SW480 (cell line): ENCODE data around the gene ANTXR1.
"Not testable (repeated sequence)": the region's sequence is repeated elsewhere in the genome, so short reads cannot be mapped to it uniquely, and the experiment has no call there.

ENCODE experiments used
- DNase-seq: peaks from one replicate; pipeline ENCODE4 v3.0.0-alpha.2; 2016; ENCODE audit warnings: low spot score

Gene ANTXR1

DNA sequence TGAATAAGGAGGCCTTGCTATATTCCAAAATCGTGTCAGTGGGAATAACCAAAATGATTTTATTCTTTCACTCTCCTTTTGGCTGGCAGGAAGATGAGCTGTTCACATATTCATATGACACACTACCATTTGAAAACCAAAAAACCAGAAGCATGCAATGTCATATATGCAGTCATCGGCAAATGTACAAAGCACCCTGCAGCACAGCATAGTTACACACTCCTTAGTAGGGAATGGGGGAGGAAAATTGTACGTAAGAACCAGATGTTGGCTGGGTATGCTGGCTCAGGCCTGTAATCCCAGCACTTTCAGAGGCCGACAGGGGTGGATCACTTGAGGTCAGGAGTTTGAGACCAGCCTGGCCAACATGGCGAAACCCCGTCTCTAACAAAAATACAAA, 197.4 kb downstream of the ANTXR1 start:
- no peak for DNase-seq

- DNase-seq = no peak
Measured at GRCh38 chr2:69211048-69211447, 198.1 kb downstream of the ANTXR1 start.

DNA sequence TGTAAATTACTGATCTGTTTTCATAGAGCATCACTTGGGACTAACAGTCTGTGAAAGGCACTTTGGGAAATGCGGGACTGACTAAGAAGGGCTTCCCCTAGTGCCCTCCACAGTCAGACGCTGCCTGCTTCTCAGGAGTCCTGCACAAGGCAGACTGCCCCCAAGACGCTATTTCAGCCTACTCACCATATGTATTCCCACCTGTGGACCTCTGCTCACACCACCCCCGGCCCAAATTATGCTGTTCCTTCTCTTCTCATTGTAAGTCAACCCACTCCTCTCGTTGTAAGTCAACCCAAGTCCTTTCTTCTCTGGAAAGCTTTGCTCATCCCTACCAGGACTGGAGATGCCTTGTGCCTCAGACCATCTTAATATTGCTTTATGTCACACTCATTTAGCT, 198.7 kb downstream of the ANTXR1 start:
- no peak for DNase-seq

GRCh38 chr2:69212238-69213028, 199.5 kb downstream of the ANTXR1 start:
- no peak for DNase-seq

DNA sequence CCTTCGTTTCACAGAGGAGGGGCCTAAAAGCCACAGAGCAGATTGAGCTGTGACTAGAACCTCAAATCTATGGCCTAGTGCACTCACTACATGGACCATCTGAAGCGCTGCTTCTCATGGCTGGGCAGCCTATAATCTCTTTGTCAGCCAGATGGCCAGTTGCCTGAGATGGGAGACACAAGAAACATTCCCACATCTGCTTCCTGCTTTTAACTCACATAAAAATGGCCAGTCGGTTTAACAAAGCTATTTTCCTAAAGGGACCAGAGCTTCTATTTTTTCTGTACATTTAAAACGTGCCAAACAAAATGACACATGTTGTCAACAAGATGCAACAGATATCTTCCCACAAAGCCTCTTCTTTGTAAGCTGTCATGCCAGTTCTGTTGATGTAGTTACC, 200.2 kb downstream of the ANTXR1 start:
- DNase-seq = no peak

DNA sequence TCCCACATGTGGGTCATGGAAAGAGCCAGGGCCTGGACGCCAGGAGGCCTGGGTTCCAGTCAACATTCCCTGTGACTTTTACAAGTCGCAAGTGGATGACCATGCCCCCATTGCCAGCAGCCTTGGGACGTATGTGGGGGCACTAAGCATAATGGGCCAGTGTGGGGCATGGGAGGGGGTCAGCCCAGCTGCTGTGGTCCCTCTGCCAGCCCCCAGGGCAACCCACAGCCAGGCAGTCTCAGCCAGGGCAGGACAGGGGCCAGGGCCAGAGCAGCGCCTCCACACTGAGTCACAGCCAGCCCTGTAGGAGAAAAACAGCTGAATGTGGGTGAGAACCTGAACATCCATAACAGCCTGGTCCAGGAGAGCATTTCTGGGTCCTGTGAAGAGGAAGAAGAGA, 200.8 kb downstream of the ANTXR1 start:
- DNase-seq = no peak

DNA sequence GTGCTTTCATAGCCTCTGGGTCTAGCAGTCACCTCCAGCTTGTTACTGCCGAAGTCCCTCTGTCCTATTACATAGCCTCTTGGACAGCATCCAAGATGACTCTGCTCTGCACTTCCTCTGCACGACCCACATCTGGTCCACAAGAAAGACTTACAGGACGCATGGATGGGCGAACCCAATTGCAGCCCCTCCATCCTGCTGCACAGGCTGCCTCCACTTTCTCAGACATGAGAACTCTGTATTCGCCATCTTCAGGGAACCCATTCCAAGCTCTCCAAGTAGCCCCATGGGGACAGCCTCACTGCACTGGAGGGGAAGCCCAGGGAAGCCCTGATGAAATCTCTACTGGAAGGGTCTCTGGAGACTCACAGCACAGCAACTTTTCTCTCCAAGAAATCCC, 201.9 kb downstream of the ANTXR1 start:
- DNase-seq = no peak

DNA sequence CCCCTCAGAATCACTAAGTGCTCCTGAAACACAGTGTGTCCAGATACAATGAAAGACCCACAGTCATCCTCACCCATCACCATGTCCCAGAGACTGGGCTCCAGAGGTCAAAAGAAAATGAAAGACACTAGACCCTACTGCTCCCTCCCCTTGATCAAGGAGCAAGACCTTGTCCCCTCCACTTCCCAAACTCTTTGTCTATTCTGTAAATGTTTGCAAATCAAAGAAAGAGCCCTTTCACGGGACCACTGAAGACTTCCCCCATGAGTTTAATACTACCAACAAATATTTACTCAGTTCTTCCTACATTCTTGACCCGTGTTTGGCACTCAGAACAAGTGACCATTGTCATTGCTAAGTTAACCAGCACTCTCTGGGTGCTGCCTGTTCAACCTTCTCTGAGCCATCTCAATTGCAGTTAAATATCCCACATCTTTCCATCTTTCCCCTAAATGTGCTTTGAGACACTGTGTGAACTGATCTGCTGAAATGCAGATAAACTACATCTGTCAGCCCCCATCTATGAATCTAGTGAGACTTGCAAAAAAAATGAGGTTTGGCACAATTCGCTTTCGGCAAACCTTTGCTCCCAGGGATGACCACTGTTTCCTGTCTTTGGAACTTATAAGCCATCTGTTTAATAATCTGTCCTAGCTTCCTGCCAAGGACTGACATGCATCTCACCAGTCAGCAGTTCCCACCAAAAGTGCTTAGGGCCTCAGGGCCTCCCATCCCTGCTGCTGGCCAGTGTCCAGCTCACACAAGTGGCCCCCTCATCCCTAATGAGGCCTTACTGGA, 203.8 kb downstream of the ANTXR1 start:
- no peak for DNase-seq

GRCh38 chr2:69217333-69218080, 204.5 kb downstream of the ANTXR1 start:
- no peak for DNase-seq

GRCh38 chr2:69221512-69221911, 208.5 kb downstream of the ANTXR1 start:
- DNase-seq = no peak

DNA sequence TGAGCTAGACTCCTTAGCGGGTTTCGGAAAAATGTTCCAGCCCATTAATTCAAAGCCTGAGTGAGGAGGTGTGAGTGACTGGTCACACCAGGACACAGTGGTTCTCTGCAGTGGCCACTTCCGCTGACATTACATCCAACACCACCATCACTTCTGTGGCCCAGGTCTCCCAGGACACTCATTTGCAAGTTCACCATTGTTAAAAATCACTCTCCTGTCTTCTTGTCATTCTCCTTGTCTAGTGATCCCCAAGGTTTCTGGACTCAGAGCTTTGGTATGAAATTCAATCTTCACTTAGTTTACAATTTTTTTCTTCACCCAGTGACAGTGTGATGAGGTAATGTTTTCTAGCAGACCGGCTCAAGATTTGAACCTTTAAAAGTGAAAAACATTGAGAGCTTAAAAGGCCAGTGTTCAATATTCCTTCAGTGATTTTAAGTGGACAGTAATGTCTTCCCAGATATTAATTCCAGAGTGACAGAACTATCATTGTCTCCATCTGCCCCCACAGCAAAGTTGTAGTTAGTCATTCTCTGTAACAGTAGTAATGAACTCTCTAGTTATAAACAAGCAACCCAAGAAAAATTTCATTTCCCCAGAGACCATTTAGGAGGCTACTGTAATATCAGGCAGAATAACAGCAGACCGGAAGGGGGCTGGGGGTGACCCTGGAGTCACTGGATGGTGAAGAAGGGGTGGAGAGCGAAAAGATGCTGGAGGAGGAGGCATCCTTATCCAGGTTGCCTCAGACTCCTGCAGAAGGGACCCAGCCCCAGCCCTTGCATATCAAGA, 209.2 kb downstream of the ANTXR1 start:
- DNase-seq = no peak

GRCh38 chr2:69222953-69223658, 210.1 kb downstream of the ANTXR1 start:
- no peak for DNase-seq

- DNase-seq = no peak
Measured at GRCh38 chr2:69223759-69224511, 211.0 kb downstream of the ANTXR1 start.

DNA sequence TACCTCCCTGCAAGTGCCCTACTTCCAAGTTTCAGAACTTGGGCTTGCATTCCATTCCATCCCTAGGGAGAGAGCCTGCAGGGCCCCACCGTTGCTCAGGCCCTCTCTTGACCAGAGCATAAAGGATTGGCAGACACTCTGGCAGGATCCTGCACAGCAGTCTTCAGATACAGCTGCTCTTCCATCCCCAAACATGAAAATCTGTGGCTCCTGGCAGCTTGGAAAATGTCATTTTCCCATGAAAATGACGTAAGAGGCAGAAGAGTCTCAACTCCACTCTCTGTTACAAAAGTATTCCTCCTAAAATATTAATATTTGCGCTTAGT, 211.5 kb downstream of the ANTXR1 start:
- no peak for DNase-seq

DNA sequence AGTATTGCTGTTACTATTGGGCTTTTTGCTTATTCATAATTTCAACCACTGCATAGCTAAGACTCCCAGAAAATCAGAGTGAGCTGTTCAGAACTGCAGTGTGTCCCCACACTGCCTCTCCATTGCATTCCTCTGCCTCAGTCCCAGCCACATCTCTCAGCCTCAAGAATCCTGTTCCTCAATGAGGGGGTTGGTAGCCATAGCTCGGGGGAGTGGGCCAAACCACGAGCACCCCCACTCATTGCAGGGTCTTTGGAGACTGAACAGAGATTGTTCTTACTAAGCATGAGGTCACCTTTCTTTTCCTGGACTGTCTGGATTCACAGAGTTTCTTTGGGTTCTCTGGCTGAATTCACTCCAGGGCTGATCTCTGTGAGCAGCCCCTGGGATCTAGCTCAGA, 213.0 kb downstream of the ANTXR1 start:
- no peak for DNase-seq

DNA sequence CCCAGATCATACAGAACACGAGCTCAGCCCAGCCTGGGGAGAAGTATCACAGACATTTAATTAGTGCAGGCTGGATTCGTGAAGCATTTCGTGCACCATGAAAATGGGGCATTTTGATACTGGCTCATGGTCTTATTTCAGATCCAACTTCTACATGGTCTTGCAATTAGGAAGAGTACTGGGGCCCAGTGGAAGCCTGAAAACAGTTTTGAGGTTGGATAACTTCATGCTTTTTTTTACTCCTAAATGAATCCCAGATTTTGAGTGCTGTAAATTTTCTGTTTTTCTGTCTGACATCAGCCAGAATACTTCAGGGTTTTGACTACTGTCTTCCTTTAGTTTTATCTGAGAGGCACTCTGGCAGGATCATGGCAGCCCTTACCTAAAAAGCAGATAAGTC, 213.9 kb downstream of the ANTXR1 start:
- no peak for DNase-seq

GRCh38 chr2:69227716-69228115, 214.7 kb downstream of the ANTXR1 start:
- DNase-seq = no peak

DNA sequence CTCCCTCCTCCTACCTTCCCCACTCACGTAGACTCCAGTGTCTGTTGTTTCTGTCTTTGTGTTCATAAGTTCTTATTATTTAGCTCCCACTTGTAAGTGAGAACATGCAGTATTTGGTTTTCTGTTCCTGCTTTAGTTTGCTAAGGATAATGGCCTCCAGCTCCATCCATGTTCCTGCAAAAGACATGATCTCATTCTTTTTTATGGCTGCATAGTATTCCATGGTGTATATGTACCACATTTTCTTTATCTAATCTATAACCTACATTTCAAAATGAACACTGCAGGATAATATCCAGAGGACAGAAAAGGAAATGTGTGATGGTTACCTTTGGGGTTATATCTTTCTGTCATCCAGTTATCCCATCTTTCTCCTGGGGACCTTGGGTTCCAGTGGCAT, 218.0 kb downstream of the ANTXR1 start:
- not testable (repeated sequence) for DNase-seq

GRCh38 chr2:69231612-69232277, 218.8 kb downstream of the ANTXR1 start:
- DNase-seq = no peak

GRCh38 chr2:69235835-69236234, 222.9 kb downstream of the ANTXR1 start:
- not testable (repeated sequence) for DNase-seq
